Right ventricle myocardium inferior (tissue), 1 donor: Measurements from ENCODE around the gene TOB1. TPM values are rescaled to one million over a fixed set of nuclear protein-coding genes. Genes with fewer than 3 reads are reported as not detected.

Experiments used
- ATAC-seq: fragments of 200-7000 bp; cut with Tn5 transposase; one replicate; pipeline ENCODE4 v1.9.1; 2020; ENCODE audit warnings: mild to moderate bottlenecking, moderate library complexity
- DNase-seq: peaks from one replicate; pipeline ENCODE4 v3.0.0; 2021; ENCODE audit errors: missing footprints
- intact Hi-C: fragments of 100-400 bp; cut with DNase I; formaldehyde crosslinking; loops from one replicate; pipeline ENCODE4 v1.11.0; 2022
- total RNA-seq: library from RNA; stranded (reverse); fragmentation: NEBNext Ultra II Directional; extraction: Animal tissue kit (Norgen Biotek cat#: 25700); gene quantifications from one replicate; pipeline ENCODE4 v1.2.1, GENCODE V29; 2021
- donor health status: DM: no; HTN: yes; CAD: no; lungs with severe emphysema.

The TOB1 gene
- total RNA-seq, 1 donor from 2014 or later, result 83.3 TPM

GRCh38 chr17:50839591-50840310 is 26.4 kb downstream of the TOB1 start:
- DNase-seq, result no peak
- no peak for ATAC-seq
- intact Hi-C loops, result loop anchor here (2.0 kb wide), 2 partner anchors 23 to 293 kb away; partner anchors contain the start of gene SPATA20

DNA sequence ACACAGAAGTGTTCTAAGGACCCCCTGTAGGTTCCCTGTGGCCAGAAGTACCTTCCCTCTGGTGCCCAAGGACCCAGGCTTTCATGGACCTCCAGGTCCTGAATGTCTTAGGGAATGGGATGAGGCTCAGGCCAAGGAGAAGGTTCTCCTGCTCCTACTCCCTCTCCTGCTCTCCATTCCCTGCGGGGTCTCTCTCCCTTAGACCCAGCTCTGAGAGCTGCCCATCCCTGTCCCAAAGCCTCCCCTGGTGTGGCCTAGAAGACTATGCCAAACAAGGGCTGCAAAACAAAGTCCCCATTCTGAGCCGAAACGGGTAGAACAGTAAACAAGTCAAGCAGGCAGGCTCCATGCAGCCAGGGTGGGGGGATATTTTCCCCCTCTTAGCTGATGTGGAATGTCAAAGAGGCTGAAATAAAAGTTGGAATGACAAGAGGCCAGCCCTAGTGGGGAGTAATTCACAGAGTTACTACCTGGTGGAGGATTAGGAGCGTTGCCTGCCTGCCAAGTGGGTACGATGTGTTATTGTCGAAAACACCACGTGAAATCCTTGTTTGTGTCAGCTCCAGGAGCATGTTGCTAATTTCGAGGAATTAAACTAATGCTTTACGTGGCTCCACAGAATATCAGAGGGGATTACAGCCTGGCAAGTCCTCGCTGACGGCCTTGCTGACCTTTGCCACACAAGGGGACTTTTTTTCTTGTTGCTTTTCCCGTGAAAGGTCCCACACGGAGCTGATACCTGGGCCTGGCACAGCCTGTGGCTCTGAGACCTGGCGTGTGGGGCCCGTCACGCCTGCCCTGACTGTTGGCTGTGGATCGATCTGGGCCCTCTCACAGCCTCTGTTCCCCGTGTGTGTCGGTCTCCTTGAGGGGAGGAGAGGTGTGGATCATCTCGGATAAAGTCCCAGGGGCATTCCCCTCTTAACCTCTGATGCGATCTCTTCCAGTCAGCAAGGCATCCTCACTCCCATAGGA is 27.9 kb downstream of the TOB1 start:
- DNase-seq (no peak), ATAC-seq (no peak)
- intact Hi-C loops, result no loop called here

- intact Hi-C loops, result no loop called here
- no peak for ATAC-seq
Observed at GRCh38 chr17:50837286-50837979, 28.7 kb downstream of the TOB1 start.

DNA sequence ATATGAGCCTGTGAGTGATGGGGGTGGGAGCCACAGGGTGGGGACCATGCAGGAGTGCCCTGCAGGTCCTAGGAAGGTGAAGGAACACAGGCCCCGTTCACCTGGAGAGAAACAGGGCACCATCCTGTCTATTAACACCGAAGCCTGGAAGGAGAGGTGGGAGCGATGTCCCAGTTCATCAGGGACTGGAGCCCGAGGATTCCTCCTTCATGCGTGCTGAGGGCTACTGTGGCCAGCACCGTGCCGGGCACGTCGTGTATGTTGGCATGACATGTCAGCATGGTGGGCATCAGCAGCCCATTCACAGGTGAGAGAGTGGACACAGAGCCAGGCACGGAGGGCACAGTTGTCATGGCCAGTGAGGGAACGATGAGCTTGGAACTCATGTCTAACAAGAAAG is 29.3 kb downstream of the TOB1 start:
- no peak for DNase-seq
- no peak for ATAC-seq
- intact Hi-C loops, result no loop called here

More at GRCh38 chr17:50837286-50837979, 28.7 kb downstream of the TOB1 start:
- no peak for DNase-seq

DNA sequence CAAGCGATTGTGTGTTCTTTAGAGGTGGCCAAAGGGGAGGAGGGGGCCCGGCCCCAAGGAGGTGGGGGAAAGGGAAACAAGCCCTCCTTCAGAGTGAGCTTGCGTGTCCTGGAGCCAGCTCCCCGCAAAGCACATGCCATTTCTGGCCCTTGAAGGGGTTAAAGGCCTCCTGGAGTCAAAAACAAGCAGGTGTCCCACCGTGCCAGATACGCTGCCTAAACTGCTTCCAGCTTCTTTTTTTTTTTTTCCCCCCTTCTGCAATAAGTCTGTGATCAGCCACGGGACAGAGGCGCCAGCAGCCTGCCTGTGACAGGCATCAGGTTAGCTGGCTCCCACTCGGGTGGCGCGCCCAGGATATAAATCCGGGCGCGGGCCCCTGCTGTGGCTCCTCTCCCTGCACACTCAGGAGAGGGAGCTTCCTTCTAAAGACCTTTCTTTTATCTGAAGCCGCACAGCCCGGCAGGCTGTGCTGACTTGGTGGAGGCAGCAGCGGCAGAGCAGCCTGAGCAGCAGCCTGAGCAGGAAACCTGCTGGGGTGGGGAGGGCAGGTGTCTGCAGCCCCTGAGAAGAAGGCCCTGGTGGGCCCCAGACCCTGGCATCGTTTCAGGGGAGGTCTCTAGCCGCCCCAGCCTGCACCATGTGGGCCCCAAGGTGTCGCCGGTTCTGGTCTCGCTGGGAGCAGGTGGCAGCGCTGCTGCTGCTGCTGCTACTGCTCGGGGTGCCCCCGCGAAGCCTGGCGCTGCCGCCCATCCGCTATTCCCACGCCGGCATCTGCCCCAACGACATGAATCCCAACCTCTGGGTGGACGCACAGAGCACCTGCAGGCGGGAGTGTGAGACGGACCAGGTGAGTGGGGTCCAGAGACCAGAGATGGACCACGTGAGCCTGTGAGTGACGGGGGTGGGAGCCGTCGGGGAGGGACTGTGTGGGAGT is 30.6 kb downstream of the TOB1 start, which contains the start of gene WFIKKN2:
TSS of gene WFIKKN2 (plus strand) at position 286 of the 934 bp plus-strand sequence. CDS start at position 638, 352 bp downstream.
- DNase-seq (no peak), ATAC-seq (no peak)
- intact Hi-C loops, result no loop called here

GRCh38 chr17:50834429-50835300 is 31.5 kb downstream of the TOB1 start:
- ATAC-seq, result peak; percentile 35
- no peak for DNase-seq
- intact Hi-C loops, result no loop called here

DNA sequence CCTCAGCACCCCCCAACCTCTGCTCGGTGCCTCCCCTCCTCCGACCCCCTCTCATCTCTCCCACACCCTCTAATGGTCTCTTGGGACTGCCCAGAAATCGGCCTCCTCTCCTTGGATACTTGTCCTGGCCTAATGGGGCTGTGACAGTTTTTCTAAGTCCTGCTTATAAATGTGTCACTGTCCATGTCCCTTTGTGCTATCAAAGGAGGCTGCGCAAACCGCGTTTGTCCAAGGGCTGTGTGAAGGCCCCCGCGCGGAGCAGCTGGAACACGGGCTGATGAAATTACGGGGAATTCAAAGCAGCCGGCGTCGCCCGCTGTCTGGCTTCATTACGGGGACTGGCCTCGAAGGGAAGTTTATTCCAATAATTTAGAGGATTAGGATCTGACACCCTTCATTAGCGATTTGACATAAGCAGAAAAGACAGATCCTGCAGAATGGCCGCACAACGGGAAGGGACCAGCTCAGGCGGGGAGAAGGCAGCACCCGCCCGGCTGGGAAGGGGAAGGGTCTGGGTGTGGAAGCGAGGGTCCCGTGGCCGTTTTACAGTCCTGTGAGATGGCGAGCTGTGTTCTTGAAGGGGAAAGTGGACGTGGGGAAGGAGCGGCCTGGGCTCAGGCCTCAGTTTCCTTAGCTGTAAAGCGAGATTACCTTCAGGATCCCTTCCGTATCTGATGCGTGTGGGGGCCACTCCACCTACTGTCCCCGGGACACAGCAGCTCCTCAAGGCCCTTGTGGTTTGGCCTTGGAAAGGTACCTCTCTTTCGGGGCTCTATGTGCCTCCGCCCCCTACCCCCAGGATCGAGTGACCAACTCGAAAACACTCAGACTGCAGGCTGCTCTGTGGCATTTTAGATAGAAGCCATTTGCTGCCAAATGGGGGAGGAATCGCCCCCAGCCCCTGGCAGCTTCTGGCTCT is 32.4 kb downstream of the TOB1 start:
- intact Hi-C loops, result no loop called here
- ATAC-seq (no peak), DNase-seq (no peak)

DNA sequence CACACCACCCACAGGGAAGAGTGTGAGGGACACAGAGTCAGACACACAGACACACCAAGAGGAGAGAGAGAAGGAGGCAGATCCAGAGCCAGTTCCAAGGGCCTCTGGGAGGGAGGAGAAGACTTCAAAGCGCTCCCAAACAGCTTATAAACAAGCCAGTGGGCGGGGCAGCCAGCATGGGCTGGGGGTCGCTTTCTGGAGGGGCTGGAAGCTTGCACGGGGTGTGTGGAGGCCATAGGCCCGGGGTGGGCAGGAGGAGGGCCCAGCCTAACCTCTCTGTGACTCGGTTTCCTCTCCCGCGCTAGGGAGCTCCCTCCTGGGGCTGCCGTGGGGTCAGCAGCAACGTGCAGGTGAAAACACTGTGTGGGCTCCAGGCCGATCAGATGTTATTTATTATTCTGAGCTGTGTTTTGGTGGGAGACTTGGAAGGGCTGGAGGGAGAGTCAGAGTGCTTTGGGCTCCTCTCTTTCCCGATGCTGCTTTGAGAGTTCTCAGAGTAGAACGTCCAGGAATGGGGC is 33.2 kb downstream of the TOB1 start:
- intact Hi-C loops, result no loop called here
- DNase-seq (no peak), ATAC-seq (no peak)

- intact Hi-C loops, result no loop called here
- no peak for DNase-seq
- no peak for ATAC-seq
Observed at GRCh38 chr17:50832267-50832863, 33.8 kb downstream of the TOB1 start.

DNA sequence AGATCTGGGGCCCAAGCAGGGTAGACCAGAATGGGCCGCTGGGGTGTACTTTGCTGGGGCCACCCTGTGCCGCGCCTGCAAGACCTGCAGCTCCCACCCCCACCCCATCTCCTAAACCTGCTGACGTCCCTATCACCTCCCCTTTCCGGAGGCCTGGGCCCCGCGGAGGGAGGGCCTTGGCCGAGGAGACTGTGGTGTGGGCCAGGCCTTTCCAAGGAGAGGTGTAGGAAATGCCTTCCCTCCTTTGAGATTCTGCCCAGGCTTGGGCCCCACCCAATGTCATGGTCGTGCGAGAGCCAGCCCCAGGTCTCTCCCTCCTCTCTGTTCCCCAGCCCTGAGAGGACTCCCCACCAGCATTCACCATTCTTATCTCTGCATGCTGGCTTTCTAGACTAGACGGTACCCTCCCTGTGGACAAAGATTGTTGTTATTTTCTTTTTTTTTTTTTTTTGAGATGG is 34.7 kb downstream of the TOB1 start:
- DNase-seq (no peak), ATAC-seq (no peak)
- intact Hi-C loops, result no loop called here

- no peak for DNase-seq
- intact Hi-C loops, result no loop called here
- ATAC-seq, result no peak
Observed at GRCh38 chr17:50830994-50831393, 35.2 kb downstream of the TOB1 start.

DNA sequence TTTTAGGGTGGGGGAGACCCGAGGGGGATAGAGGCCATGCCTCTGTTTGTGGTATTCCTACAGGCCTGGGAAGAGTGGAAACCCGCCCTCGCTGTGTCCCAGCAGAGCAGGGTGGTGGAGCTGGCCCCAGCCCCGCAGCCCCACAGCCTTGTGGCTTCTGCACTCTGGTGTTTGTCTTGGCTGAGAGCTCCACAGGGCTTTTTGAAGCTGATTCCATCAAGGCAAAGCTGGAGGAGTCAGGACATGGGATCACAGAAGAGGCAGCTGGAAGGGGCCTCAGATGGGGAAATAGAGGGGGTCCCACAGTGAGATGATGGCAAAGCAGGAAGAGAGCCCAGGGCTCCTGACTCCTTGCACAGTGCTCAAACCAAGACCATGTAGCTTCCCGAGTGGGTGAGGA is 35.8 kb downstream of the TOB1 start:
- intact Hi-C loops, result no loop called here
- ATAC-seq (no peak), DNase-seq (no peak)

- intact Hi-C loops, result no loop called here
- DNase-seq (no peak), ATAC-seq (no peak)
Observed at GRCh38 chr17:50829332-50829731, 36.8 kb downstream of the TOB1 start.

GRCh38 chr17:50828508-50829170 is 37.5 kb downstream of the TOB1 start:
- no peak for DNase-seq
- intact Hi-C loops, result no loop called here

DNA sequence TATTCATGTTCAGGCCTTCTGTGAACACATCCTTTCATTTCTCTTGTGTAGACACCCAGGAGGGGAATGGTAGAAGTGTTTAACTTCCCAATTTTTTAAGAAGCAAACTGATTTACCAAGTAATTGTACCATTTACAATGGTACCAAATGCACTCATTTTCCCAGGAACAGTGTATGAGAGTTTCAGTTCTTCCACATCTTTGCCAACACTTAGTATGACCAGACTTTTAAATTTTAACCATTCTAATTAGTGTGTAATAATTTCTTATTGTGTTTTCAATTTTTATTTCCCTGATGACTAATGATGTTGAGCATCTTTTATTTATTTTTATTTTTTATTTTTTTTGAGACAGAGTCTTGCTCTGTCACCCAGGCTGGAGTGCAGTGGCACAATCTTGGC is 41.0 kb downstream of the TOB1 start:
- ATAC-seq (no peak), DNase-seq (no peak)
- intact Hi-C loops, result no loop called here

More at GRCh38 chr17:50828508-50829170, 37.5 kb downstream of the TOB1 start:
- no peak for ATAC-seq
